Thyroid gland (tissue), 4 donors: ENCODE data around the gene ROGDI.

Experiments used
- POLR2A ChIP-seq, 2 donors: fragments of 450-650 bp; IDR thresholded peaks; one replicate each; pipeline ENCODE4 v1.6.1; 2017; ENCODE audit warnings: antibody characterized with exemption in 2 of 2, mild to moderate bottlenecking in 2 of 2, moderate library complexity in 1 of 2
- TF ChIP-seq, protein P1 (sequence below), 6 experiments: fragments of 200-600 bp in 3 of 6; fragments of 450-650 bp in 3 of 6; sonication (generic) in 3 of 6; IDR thresholded peaks; one replicate each; pipeline ENCODE4 v1.5.1; 2016 to 2019; ENCODE audit warnings: antibody characterized with exemption in 6 of 6, mild to moderate bottlenecking in 2 of 6, inconsistent platforms in 1 of 6, moderate library complexity in 1 of 6

DNA sequence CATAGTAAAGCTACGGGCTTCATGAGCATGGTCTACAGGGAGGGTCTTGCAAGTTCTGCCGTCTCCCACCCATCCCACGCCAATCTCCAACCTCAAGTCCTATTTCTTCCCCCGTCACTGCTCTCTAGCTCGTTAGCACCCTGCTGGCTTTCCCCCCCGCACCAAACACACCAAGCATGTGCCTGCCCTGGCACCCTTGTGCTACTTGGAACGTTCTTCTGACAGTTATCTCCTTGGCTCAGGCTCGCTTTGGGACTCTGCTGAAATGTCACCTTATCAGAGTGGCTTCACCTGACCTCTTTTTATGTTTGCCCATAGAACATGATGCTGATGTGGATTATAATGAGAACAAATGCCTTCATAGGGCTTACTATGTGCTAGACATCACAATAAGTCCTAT is 22.8 kb upstream of the ROGDI start:
- TF ChIP-seq, protein P1, sequence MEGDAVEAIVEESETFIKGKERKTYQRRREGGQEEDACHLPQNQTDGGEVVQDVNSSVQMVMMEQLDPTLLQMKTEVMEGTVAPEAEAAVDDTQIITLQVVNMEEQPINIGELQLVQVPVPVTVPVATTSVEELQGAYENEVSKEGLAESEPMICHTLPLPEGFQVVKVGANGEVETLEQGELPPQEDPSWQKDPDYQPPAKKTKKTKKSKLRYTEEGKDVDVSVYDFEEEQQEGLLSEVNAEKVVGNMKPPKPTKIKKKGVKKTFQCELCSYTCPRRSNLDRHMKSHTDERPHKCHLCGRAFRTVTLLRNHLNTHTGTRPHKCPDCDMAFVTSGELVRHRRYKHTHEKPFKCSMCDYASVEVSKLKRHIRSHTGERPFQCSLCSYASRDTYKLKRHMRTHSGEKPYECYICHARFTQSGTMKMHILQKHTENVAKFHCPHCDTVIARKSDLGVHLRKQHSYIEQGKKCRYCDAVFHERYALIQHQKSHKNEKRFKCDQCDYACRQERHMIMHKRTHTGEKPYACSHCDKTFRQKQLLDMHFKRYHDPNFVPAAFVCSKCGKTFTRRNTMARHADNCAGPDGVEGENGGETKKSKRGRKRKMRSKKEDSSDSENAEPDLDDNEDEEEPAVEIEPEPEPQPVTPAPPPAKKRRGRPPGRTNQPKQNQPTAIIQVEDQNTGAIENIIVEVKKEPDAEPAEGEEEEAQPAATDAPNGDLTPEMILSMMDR (IDR thresholded peaks at IDR 0.05), result no peak
- no peak for TF ChIP-seq POLR2A (IDR thresholded peaks at IDR 0.05)
